ENCODE data around the gene AGPAT4. TPM values are rescaled to one million over a fixed set of nuclear protein-coding genes. Genes with fewer than 3 reads are reported as not detected.

The AGPAT4 gene
- total and polyA plus RNA-seq, 2 donors (not counting 3 experiments of a cell fraction or from before 2014, with no cell fraction given) = 10.2 to 15.2 TPM

DNA sequence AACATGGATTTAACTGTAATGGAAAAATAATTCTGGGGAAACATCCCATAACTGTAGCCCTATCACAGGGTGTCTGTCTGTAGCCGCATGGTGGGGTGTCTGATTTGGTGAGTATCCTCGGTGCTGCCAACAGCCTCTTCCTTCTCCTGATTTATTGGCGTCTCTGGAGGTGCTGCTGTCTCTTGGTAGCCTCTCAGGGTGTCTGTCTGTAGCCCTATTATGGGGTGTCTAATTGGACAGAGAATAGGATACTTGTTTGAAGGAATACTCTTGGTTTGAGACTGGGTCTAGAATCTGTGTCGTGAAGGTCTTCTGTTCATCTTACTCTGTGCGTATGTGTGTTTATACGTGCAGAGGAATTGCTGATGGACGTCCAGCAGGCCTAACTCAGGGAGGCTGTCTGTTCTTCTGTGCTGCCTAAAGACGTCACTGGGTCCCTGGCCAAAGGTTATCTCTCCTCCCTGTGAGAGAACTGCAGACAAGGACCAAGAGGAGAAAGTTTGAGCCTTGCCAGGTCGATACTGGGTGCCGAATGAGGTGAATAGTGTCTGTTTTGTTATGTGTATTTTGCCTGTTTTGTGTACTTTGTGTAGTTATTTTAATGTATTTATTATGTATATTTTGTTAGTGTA is 18.9 kb upstream of the AGPAT4 start:
- H3K4me1 ChIP-seq (ENCODE audit: control insufficient read depth, extremely low read depth, insufficient read depth, low read length) = no peaks in the 10 kb centered on the region
- no peak overlapping the region for H3K4me3 ChIP-seq (replicated peaks in 1 of 3; ENCODE audit: insufficient read depth in 1 of 3, low read depth in 1 of 3, low read length in 3 of 3)
- intact Hi-C loops (cut with micrococcal nuclease) = no loop called here
- FAIRE-seq = no peak
- no peak for DNase-seq (ENCODE audit: low read depth, low spot score)
- no peaks in the 10 kb centered on the region for H3K9me3 ChIP-seq (replicated peaks; ENCODE audit: control insufficient read depth, insufficient read depth, low read length)
- no peak for TF ChIP-seq JUN (IDR thresholded peaks at IDR 0.05; ENCODE audit: borderline replicate concordance, insufficient read depth, insufficient read length, low read depth)
- TF ChIP-seq, protein P1, sequence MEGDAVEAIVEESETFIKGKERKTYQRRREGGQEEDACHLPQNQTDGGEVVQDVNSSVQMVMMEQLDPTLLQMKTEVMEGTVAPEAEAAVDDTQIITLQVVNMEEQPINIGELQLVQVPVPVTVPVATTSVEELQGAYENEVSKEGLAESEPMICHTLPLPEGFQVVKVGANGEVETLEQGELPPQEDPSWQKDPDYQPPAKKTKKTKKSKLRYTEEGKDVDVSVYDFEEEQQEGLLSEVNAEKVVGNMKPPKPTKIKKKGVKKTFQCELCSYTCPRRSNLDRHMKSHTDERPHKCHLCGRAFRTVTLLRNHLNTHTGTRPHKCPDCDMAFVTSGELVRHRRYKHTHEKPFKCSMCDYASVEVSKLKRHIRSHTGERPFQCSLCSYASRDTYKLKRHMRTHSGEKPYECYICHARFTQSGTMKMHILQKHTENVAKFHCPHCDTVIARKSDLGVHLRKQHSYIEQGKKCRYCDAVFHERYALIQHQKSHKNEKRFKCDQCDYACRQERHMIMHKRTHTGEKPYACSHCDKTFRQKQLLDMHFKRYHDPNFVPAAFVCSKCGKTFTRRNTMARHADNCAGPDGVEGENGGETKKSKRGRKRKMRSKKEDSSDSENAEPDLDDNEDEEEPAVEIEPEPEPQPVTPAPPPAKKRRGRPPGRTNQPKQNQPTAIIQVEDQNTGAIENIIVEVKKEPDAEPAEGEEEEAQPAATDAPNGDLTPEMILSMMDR (IDR thresholded peaks at IDR 0.05; ENCODE audit: extremely low read depth in 1 of 2, insufficient read depth in 1 of 2, low read depth in 1 of 2, low read length in 2 of 2) = no peak
- TF ChIP-seq GATA2 (IDR thresholded peaks at IDR 0.05; ENCODE audit: insufficient read depth, insufficient read length, low read depth, low read length) = no peak
- TF ChIP-seq POLR2AphosphoS5 (IDR thresholded peaks at IDR 0.05; ENCODE audit: insufficient read depth, low read depth, low read length) = no peak
- no peak for TF ChIP-seq POLR2A (IDR thresholded peaks at IDR 0.05; ENCODE audit: low read depth, low read length)
- TF ChIP-seq FOS (IDR thresholded peaks at IDR 0.05; ENCODE audit: borderline replicate concordance, insufficient read depth, low read length) = no peak
- no peak for TF ChIP-seq MYC (IDR thresholded peaks at IDR 0.05; ENCODE audit: low read depth, low read length)
- TF ChIP-seq, protein P2, sequence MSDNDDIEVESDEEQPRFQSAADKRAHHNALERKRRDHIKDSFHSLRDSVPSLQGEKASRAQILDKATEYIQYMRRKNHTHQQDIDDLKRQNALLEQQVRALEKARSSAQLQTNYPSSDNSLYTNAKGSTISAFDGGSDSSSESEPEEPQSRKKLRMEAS (IDR thresholded peaks at IDR 0.05; ENCODE audit: insufficient read depth, insufficient read length) = no peak
- H3K9me1 ChIP-seq (replicated peaks; ENCODE audit: control insufficient read depth, extremely low read depth, insufficient read depth, low read length) = no peaks in the 10 kb centered on the region
- H3K79me2 ChIP-seq (ENCODE audit: control insufficient read depth, insufficient read depth, low read length) = no peaks in the 10 kb centered on the region
- dilution Hi-C loops (cut with MboI; ENCODE audit: extremely low pct_ligation_motif_present, low sequenced_read_pairs) = no loop called here
- BruUV-seq (replicated peaks) = no TSS peak
- POLR2A ChIA-PET = no interaction called here
- H3K36me3 ChIP-seq (ENCODE audit: control insufficient read depth in 2 of 2, extremely low read depth in 1 of 2, insufficient read depth in 2 of 2, low read length in 2 of 2) = no peaks in the 10 kb centered on the region
- CTCF ChIA-PET = no interaction called here
- H3K27me3 ChIP-seq (ENCODE audit: control insufficient read depth in 2 of 2, insufficient read depth in 2 of 2, low read length in 2 of 2) = peaks cover 0 to under 1% of the 10 kb centered on the region in 2 experiments
- H3K9ac ChIP-seq (replicated peaks; ENCODE audit: extremely low read depth, insufficient read depth, low read length) = no peak overlapping the region
- no peak overlapping the region for H2AFZ ChIP-seq (ENCODE audit: low read depth, low read length)
- no peaks in the 10 kb centered on the region for H4K20me1 ChIP-seq (replicated peaks; ENCODE audit: control insufficient read depth, extremely low read depth, insufficient read depth, low read length)
- no peak overlapping the region for H3K4me2 ChIP-seq (ENCODE audit: insufficient read depth, low read length)
- no peak overlapping the region for H3K27ac ChIP-seq (ENCODE audit: insufficient read depth, low read depth, low read length)
